HepG2 (cell line): ENCODE results near the gene SLC16A3. TPM values are rescaled to one million over a fixed set of nuclear protein-coding genes. Genes with fewer than 3 reads are reported as not detected.
A peak's percentile ranks its signal among the peaks of the same experiment; 100 is the strongest.

Source experiments
- ATRX ChIP-seq: sonication (generic); formaldehyde crosslinking; IDR thresholded peaks from 2 replicates; pipeline ENCODE4 v1.4.0; 2020; ENCODE audit warnings: missing genetic modification reagents, borderline replicate concordance
- CBX5 ChIP-seq: sonication (generic); formaldehyde crosslinking; IDR thresholded peaks from 2 replicates; pipeline ENCODE4 v1.4.0; 2020; ENCODE audit warnings: missing genetic modification reagents, borderline replicate concordance
- FOXO1 ChIP-seq: sonication (generic); formaldehyde crosslinking; IDR thresholded peaks from 2 replicates; pipeline ENCODE4 v1.4.0; 2020; ENCODE audit warnings: missing genetic modification reagents
- HDAC6 ChIP-seq: fragments of 200-600 bp; sonication (generic); IDR thresholded peaks from 2 replicates; pipeline ENCODE4 v1.7.0; 2017; ENCODE audit warnings: mild to moderate bottlenecking, antibody characterized with exemption, low read length, low read depth
- NFE2 ChIP-seq: sonication (generic); formaldehyde crosslinking; IDR thresholded peaks from 2 replicates; pipeline ENCODE4 v1.4.0; 2020; ENCODE audit warnings: missing genetic modification reagents
- PAXIP1 ChIP-seq: sonication (generic); formaldehyde crosslinking; conservative IDR thresholded peaks from 2 replicates; pipeline ENCODE4 v1.4.0; 2020; ENCODE audit warnings: mild to moderate bottlenecking, missing genetic modification reagents, moderate library complexity
- POLR2A ChIP-seq, 2 experiments: IDR thresholded peaks; 2 replicates each; pipeline ENCODE4 v1.6.1; 2011; ENCODE audit warnings: low read depth in 2 of 2, low read length in 2 of 2, mild to moderate bottlenecking in 1 of 2, moderate library complexity in 1 of 2; ENCODE audit not compliant: insufficient read depth in 1 of 2
- SIN3B ChIP-seq: fragments of 150-350 bp; IDR thresholded peaks from 2 replicates; pipeline ENCODE4 v1.6.1; 2014; ENCODE audit warnings: low read length
- SMAD9 ChIP-seq: sonication (generic); formaldehyde crosslinking; IDR thresholded peaks from 2 replicates; pipeline ENCODE4 v1.5.1; 2020; ENCODE audit warnings: mild to moderate bottlenecking, missing genetic modification reagents
- TEAD2 ChIP-seq: sonication (generic); formaldehyde crosslinking; IDR thresholded peaks from 2 replicates; pipeline ENCODE4 v1.9.0; 2021; ENCODE audit warnings: missing genetic modification reagents
- ZFP90 ChIP-seq: sonication (generic); formaldehyde crosslinking; IDR thresholded peaks from 2 replicates; pipeline ENCODE4 v1.8.0; 2022; ENCODE audit warnings: missing genetic modification reagents, mild to moderate bottlenecking, inconsistent platforms, borderline replicate concordance
- ZNF18 ChIP-seq: sonication (generic); formaldehyde crosslinking; IDR thresholded peaks from 2 replicates; pipeline ENCODE4 v1.8.0; 2022; ENCODE audit warnings: mild to moderate bottlenecking, missing genetic modification reagents; ENCODE audit not compliant: insufficient replicate concordance
- ZNF703 ChIP-seq: sonication (generic); formaldehyde crosslinking; IDR thresholded peaks from 2 replicates; pipeline ENCODE4 v1.5.1; 2020; ENCODE audit warnings: missing genetic modification reagents, mild to moderate bottlenecking, moderate library complexity, borderline replicate concordance
- ZNF788 ChIP-seq: sonication (generic); formaldehyde crosslinking; IDR thresholded peaks from 2 replicates; pipeline ENCODE4 v1.5.0; 2020; ENCODE audit warnings: mild to moderate bottlenecking, missing genetic modification reagents, borderline replicate concordance
- polyA plus RNA-seq, 8 experiments: library from polyadenylated mRNA; depleted of rRNA in 3 of 8; stranded (reverse) in 7 of 8; unstranded in 1 of 8; fragments of >200 nt; fragmentation: Illumina TruSeq in 4 of 8; extraction: Trizol in 4 of 8; gene quantifications; 2 replicates each; pipeline versions ENCODE4 v1.2.1 to v1.2.3, GENCODE V29; 2011 to 2016; ENCODE audit warnings: low read depth in 4 of 8, missing spikeins in 1 of 8, mixed read lengths in 1 of 8; ENCODE audit not compliant: insufficient read depth in 1 of 8
- total RNA-seq, 5 experiments: library from RNA; depleted of rRNA; stranded (reverse); fragments of >200 nt; fragmentation: Illumina TruSeq; extraction: Trizol; gene quantifications; 2 replicates each; pipeline ENCODE4 v1.2.3, GENCODE V29; 2016; ENCODE audit warnings: low read depth in 1 of 5
- TF ChIP-seq, protein P1 (sequence below): sonication (generic); formaldehyde crosslinking; IDR thresholded peaks from 2 replicates; pipeline ENCODE4 v1.5.0; 2020; ENCODE audit warnings: mild to moderate bottlenecking, missing genetic modification reagents, borderline replicate concordance
- TF ChIP-seq, protein P2 (sequence below): sonication (generic); formaldehyde crosslinking; IDR thresholded peaks from 2 replicates; pipeline ENCODE4 v1.4.0; 2020; ENCODE audit warnings: mild to moderate bottlenecking, missing genetic modification reagents, borderline replicate concordance

Gene SLC16A3
- total and polyA plus RNA-seq, 2 of the 13 experiments (the other 11 are each of a cell fraction or from before 2014, with no cell fraction given), result 242 to 349 TPM

DNA sequence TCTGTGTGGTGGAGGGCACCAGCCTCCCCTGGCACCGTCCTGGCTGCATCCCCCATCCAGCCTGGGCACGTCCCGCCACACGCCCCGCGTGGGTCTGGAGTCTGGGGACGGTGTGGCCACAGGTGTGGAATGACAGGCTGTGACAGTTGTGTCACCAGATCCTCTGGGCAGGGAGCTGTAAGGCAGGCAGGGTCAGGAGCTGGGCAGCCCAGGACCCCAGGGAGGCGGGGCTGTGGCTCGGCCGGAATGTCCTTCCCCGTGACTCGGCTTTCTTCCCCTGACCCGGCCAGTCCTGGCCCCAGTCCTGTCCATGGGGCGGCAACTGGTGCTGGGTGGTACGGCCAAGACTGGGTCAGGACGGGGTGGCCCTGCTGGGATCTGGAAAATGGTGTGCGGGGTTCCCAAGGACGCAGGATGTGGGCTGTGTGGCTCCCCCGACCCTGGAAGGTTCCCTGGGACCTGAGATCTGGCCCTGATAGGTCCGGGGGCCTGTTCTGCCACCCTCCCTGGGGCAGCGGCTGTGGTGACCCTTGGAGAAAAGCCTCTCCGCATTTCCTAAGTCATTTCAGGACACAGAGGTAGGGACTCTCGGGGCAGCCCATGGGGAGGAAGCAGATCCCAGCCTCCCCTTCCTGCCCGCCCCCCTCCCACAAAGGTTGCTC, 3.3 kb upstream of the SLC16A3 start (continued):
- TF ChIP-seq, protein P1, sequence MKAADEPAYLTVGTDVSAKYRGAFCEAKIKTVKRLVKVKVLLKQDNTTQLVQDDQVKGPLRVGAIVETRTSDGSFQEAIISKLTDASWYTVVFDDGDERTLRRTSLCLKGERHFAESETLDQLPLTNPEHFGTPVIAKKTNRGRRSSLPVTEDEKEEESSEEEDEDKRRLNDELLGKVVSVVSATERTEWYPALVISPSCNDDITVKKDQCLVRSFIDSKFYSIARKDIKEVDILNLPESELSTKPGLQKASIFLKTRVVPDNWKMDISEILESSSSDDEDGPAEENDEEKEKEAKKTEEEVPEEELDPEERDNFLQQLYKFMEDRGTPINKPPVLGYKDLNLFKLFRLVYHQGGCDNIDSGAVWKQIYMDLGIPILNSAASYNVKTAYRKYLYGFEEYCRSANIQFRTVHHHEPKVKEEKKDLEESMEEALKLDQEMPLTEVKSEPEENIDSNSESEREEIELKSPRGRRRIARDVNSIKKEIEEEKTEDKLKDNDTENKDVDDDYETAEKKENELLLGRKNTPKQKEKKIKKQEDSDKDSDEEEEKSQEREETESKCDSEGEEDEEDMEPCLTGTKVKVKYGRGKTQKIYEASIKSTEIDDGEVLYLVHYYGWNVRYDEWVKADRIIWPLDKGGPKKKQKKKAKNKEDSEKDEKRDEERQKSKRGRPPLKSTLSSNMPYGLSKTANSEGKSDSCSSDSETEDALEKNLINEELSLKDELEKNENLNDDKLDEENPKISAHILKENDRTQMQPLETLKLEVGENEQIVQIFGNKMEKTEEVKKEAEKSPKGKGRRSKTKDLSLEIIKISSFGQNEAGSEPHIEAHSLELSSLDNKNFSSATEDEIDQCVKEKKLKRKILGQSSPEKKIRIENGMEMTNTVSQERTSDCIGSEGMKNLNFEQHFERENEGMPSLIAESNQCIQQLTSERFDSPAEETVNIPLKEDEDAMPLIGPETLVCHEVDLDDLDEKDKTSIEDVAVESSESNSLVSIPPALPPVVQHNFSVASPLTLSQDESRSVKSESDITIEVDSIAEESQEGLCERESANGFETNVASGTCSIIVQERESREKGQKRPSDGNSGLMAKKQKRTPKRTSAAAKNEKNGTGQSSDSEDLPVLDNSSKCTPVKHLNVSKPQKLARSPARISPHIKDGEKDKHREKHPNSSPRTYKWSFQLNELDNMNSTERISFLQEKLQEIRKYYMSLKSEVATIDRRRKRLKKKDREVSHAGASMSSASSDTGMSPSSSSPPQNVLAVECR (CRISPR knock-in tag), result peak; percentile 46; the same call in 1 of the 2 replicates
- TF ChIP-seq, protein P2, sequence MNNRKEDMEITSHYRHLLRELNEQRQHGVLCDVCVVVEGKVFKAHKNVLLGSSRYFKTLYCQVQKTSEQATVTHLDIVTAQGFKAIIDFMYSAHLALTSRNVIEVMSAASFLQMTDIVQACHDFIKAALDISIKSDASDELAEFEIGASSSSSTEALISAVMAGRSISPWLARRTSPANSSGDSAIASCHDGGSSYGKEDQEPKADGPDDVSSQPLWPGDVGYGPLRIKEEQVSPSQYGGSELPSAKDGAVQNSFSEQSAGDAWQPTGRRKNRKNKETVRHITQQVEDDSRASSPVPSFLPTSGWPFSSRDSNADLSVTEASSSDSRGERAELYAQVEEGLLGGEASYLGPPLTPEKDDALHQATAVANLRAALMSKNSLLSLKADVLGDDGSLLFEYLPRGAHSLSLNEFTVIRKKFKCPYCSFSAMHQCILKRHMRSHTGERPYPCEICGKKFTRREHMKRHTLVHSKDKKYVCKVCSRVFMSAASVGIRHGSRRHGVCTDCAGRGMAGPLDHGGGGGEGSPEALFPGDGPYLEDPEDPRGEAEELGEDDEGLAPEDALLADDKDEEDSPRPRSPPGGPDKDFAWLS (CRISPR knock-in tag), result 0 out of 2 replicates have a peak, but pooled peaks have one; percentile 10
- TF ChIP-seq TEAD2 (no peak), FOXO1 (CRISPR knock-in tag) (peak; percentile 8), ZNF703 (CRISPR knock-in tag) (no peak), POLR2A (IDR thresholded peaks at IDR 0.05; ENCODE audit: insufficient read depth in 1 of 2, low read depth in 2 of 2, low read length in 2 of 2) (peak in 1 of 2 experiments; percentile 32; a peak in 1 of 4 replicates), ZNF18 (CRISPR knock-in tag) (peak; percentile 58), HDAC6 (no peak), NFE2 (CRISPR knock-in tag) (peak; percentile 71; the same call in 1 of the 2 replicates), SMAD9 (0 out of 2 replicates have a peak, but pooled peaks have one; percentile 48), ZNF788 (peak; percentile 45; the same call in 1 of the 2 replicates), ATRX (CRISPR knock-in tag) (no peak), CBX5 (CRISPR knock-in tag) (no peak), ZFP90 (CRISPR knock-in tag) (0 out of 2 replicates have a peak, but pooled peaks have one; percentile 62), SIN3B (no peak), PAXIP1 (CRISPR knock-in tag) (peak; percentile 32; the same call in 1 of the 2 replicates)
